ENCODE data around the gene CEP76.

GRCh38 chr18:12639990-12640880 lies 62.3 kb downstream of the CEP76 start:
- TF ChIP-seq CTCF (conservative IDR thresholded peaks at IDR 0.05; ENCODE audit: low read depth, low read length) (no peak), EZH2 (IDR thresholded peaks at IDR 0.05; ENCODE audit: borderline replicate concordance, low read depth, low read length, poor library complexity, severe bottlenecking) (no peak)
